Aorta (tissue), 5 donors: ENCODE results near the gene MPRIP. TPM values are rescaled to one million over a fixed set of nuclear protein-coding genes. Genes with fewer than 3 reads are reported as not detected.
"Not testable (repeated sequence)": the region's sequence is repeated elsewhere in the genome, so short reads cannot be mapped to it uniquely, and the experiment has no call there.

ENCODE experiments used
- ATAC-seq: fragments of 200-7000 bp; cut with Tn5 transposase; one replicate; pipeline ENCODE4 v1.9.1; 2022; ENCODE audit warnings: moderate library complexity; ENCODE audit not compliant: low FRiP score
- DNase-seq, 2 donors: peaks; one replicate each; pipeline ENCODE4 v3.0.0-alpha.2; 2020
- H3K27ac ChIP-seq, 2 donors: one replicate each; pipeline ENCODE4 v1.5.1; 2013; ENCODE audit warnings: low read length in 2 of 2, mild to moderate bottlenecking in 2 of 2, moderate library complexity in 2 of 2, control low read depth in 1 of 2, inconsistent platforms in 1 of 2, low read depth in 1 of 2
- H3K27me3 ChIP-seq, 2 donors: one replicate each; pipeline ENCODE4 v1.6.1; 2013; ENCODE audit warnings: control low read depth in 1 of 2, low read length in 1 of 2, mild to moderate bottlenecking in 1 of 2, moderate library complexity in 1 of 2; ENCODE audit not compliant: insufficient read depth in 2 of 2, control insufficient read depth in 1 of 2
- H3K36me3 ChIP-seq, 2 donors: one replicate each; pipeline ENCODE4 v1.6.1; 2013; ENCODE audit warnings: control low read depth in 1 of 2, low read length in 1 of 2, mild to moderate bottlenecking in 1 of 2; ENCODE audit not compliant: insufficient read depth in 2 of 2, control insufficient read depth in 1 of 2
- H3K4me1 ChIP-seq, 2 donors: one replicate each; pipeline ENCODE4 v1.6.1; 2013; ENCODE audit warnings: low read length in 2 of 2, control low read depth in 1 of 2, mild to moderate bottlenecking in 1 of 2, moderate library complexity in 1 of 2; ENCODE audit not compliant: insufficient read depth in 2 of 2, control insufficient read depth in 1 of 2
- H3K4me3 ChIP-seq, 2 donors: one replicate each; pipeline ENCODE4 v1.5.1; 2013; ENCODE audit warnings: low read length in 2 of 2, control low read depth in 1 of 2, mild to moderate bottlenecking in 1 of 2
- H3K9me3 ChIP-seq: one replicate; pipeline ENCODE4 v1.6.1; 2013; ENCODE audit warnings: mild to moderate bottlenecking, low read length; ENCODE audit not compliant: control insufficient read depth
- WGBS, 2 donors: extraction: QIAGEN DNeasy Blood & Tissue Kit; methylation state at CpG; one replicate each; pipeline ENCODE4 v1.1.7; 2013; 5-methylcytosine and 5-hydroxymethylcytosine counted together
- intact Hi-C, 2 donors: fragments of 100-400 bp; cut with DNase I; formaldehyde crosslinking; loops; one replicate each; pipeline versions ENCODE4 v1.14.2 to v1.15.0; 2022
- polyA plus RNA-seq, 2 donors: library from polyadenylated mRNA; stranded (reverse); fragments of 200-250 nt; gene quantifications; one replicate each; pipeline ENCODE4 v1.2.3, GENCODE V29; 2013
- total RNA-seq, 2 donors: library from RNA; stranded (reverse); fragmentation: NEBNext Ultra II Directional; extraction: Animal tissue kit (Norgen Biotek cat#: 25700); gene quantifications; one replicate each; pipeline ENCODE4 v1.2.1, GENCODE V29; 2021
- donor health status: healthy with polysubstance abuse.
- donor health status: Bipolar disorder and iron deficiency.
- donor health status: DM: no; HTN: no; CAD: no.
- donor health status: DM: no; HTN: no; CAD: no.
- donor health status: DM: yes; HTN: yes; CAD: no.

MPRIP gene
- total and polyA plus RNA-seq, 4 donors, result 97.8 to 519 (median 301) TPM

- Histone ChIP-seq H3K27me3 (no peaks in the 10 kb centered on the region), H3K4me1 (peaks cover 3 to 11% of the 10 kb centered on the region in 2 donors), H3K27ac (no peak overlapping the region), H3K36me3 (peaks cover 0 to 5% of the 10 kb centered on the region in 2 donors), H3K4me3 (no peak overlapping the region), H3K9me3 (no peaks in the 10 kb centered on the region)
- intact Hi-C loops, result no loop called here
- ATAC-seq (no peak), DNase-seq (no peak)
- WGBS, 2 donors, result 55 to 56% methylated on average over 3 of the region's 3 CpGs
Observed at GRCh38 chr17:17186051-17186450, 143.8 kb downstream of the MPRIP start.

GRCh38 chr17:17186551-17187505 lies 144.6 kb downstream of the MPRIP start:
- no peak for DNase-seq
- no peak overlapping the region for H3K4me3 ChIP-seq
- 61 to 64% methylated on average over 14 of the region's 14 CpGs for WGBS, 2 donors
- intact Hi-C loops, result no loop called here
- peaks cover 0 to 5% of the 10 kb centered on the region in 2 donors for H3K36me3 ChIP-seq
- no peak for ATAC-seq
- no peaks in the 10 kb centered on the region for H3K27me3 ChIP-seq
- no peaks in the 10 kb centered on the region for H3K9me3 ChIP-seq
- H3K27ac ChIP-seq, result no peak overlapping the region
- H3K4me1 ChIP-seq, result peaks cover 3 to 11% of the 10 kb centered on the region in 2 donors

- Histone ChIP-seq H3K4me1 (peaks cover 3 to 11% of the 10 kb centered on the region in 2 donors), H3K9me3 (no peaks in the 10 kb centered on the region), H3K4me3 (no peak overlapping the region), H3K27me3 (no peaks in the 10 kb centered on the region), H3K36me3 (peaks cover 0 to 2% of the 10 kb centered on the region in 2 donors), H3K27ac (no peak overlapping the region)
- ATAC-seq (no peak), DNase-seq (no peak)
- intact Hi-C loops, result no loop called here
- WGBS, 2 donors, result 92 to 95% methylated on average over 4 of the region's 4 CpGs
Observed at GRCh38 chr17:17188586-17188985, 146.3 kb downstream of the MPRIP start.

- H3K27ac ChIP-seq, result peak overlapping the region in 1 of 2 donors; percentile 70
- H3K36me3 ChIP-seq, result peaks cover 0 to 2% of the 10 kb centered on the region in 2 donors
- H3K9me3 ChIP-seq, result no peaks in the 10 kb centered on the region
- no peak for DNase-seq
- ATAC-seq, result no peak
- 21 to 28% methylated on average over 4 of the region's 4 CpGs for WGBS, 2 donors
- intact Hi-C loops, result no loop called here
- H3K27me3 ChIP-seq, result no peaks in the 10 kb centered on the region
- peaks cover 3 to 11% of the 10 kb centered on the region in 2 donors for H3K4me1 ChIP-seq
- no peak overlapping the region for H3K4me3 ChIP-seq
Observed at GRCh38 chr17:17189559-17189958, 147.3 kb downstream of the MPRIP start.

- Histone ChIP-seq H3K36me3 (peaks cover 0 to 2% of the 10 kb centered on the region in 2 donors), H3K27me3 (no peaks in the 10 kb centered on the region), H3K4me3 (no peak overlapping the region), H3K27ac (peak overlapping the region; percentile 64 to 70), H3K9me3 (no peaks in the 10 kb centered on the region), H3K4me1 (peaks cover 3 to 11% of the 10 kb centered on the region in 2 donors)
- ATAC-seq, result no peak
- no peak for DNase-seq
- intact Hi-C loops, result loop anchor here in 1 of 2 donors (2.0 kb wide), 1 partner anchor 15 kb away; no protein-coding TSS in a partner anchor
- 59 to 65% methylated on average over 7 of the region's 7 CpGs for WGBS, 2 donors
Observed at GRCh38 chr17:17190188-17190587, 147.9 kb downstream of the MPRIP start.

GRCh38 chr17:17191346-17191792 lies 149.1 kb downstream of the MPRIP start:
- Histone ChIP-seq H3K4me3 (no peak overlapping the region), H3K27me3 (no peaks in the 10 kb centered on the region), H3K27ac (peak overlapping the region in 1 of 2 donors; percentile 65), H3K9me3 (no peaks in the 10 kb centered on the region), H3K4me1 (peaks cover 3 to 11% of the 10 kb centered on the region in 2 donors), H3K36me3 (peaks cover 0 to 2% of the 10 kb centered on the region in 2 donors)
- peak; percentile 71 to 86 for DNase-seq
- intact Hi-C loops, result loop anchor here in 1 of 2 donors (2.0 kb wide), 1 partner anchor 13 kb away; no protein-coding TSS in a partner anchor
- WGBS, 2 donors, result 20 to 23% methylated on average over 11 of the region's 11 CpGs
- peak; percentile 84 for ATAC-seq

- Histone ChIP-seq H3K9me3 (no peaks in the 10 kb centered on the region), H3K4me1 (peaks cover 3 to 11% of the 10 kb centered on the region in 2 donors), H3K27me3 (no peaks in the 10 kb centered on the region), H3K4me3 (no peak overlapping the region), H3K36me3 (peaks cover 0 to 2% of the 10 kb centered on the region in 2 donors), H3K27ac (peak overlapping the region; percentile 11 to 72)
- DNase-seq (no peak), ATAC-seq (no peak)
- WGBS, 2 donors, result 49 to 57% methylated on average over 10 of the region's 10 CpGs
- intact Hi-C loops, result loop anchor here in 1 of 2 donors (2.0 kb wide), 1 partner anchor 13 kb away; no protein-coding TSS in a partner anchor
Observed at GRCh38 chr17:17191961-17192381, 149.7 kb downstream of the MPRIP start.

- H3K9me3 ChIP-seq, H3K36me3 ChIP-seq, DNase-seq, ATAC-seq, H3K4me1 ChIP-seq, intact Hi-C loops, H3K4me3 ChIP-seq, H3K27ac ChIP-seq, H3K27me3 ChIP-seq: not testable (repeated sequence)
- WGBS, 2 donors, result 89 to 93% methylated on average over 5 of the region's 5 CpGs
Observed at GRCh38 chr17:17195466-17195865, 153.2 kb downstream of the MPRIP start.
